Activated CD8-positive, alpha-beta memory T cell treated with anti-CD3 and anti-CD28 coated beads, Interleukin-2, amount 50 U/mL, for 1 hour (primary cell): ENCODE results near the gene SEPTIN6.

Experiments
- DNase-seq: peaks from one replicate; pipeline ENCODE4 v3.0.0-alpha.2; 2020; ENCODE audit errors: extremely low read depth

SEPTIN6 gene

DNA sequence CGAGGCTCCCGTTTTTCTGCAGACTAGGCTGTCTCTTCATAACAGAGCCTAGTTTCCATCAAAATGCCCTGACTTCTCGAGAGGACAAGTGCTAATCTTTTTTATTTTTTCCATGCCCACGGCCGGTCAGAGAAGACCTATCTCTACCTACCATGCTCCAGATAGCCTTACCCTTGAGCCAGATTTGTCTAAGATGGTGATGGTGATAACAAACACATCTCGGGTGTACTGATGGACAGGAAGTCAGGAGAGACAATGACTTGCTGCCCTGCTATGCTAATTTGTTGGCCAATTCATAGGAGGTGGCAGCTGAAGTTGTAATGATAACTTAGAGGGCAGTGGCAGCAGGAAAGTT is 44.6 kb downstream of the SEPTIN6 start:
- DNase-seq, result no peak

DNA sequence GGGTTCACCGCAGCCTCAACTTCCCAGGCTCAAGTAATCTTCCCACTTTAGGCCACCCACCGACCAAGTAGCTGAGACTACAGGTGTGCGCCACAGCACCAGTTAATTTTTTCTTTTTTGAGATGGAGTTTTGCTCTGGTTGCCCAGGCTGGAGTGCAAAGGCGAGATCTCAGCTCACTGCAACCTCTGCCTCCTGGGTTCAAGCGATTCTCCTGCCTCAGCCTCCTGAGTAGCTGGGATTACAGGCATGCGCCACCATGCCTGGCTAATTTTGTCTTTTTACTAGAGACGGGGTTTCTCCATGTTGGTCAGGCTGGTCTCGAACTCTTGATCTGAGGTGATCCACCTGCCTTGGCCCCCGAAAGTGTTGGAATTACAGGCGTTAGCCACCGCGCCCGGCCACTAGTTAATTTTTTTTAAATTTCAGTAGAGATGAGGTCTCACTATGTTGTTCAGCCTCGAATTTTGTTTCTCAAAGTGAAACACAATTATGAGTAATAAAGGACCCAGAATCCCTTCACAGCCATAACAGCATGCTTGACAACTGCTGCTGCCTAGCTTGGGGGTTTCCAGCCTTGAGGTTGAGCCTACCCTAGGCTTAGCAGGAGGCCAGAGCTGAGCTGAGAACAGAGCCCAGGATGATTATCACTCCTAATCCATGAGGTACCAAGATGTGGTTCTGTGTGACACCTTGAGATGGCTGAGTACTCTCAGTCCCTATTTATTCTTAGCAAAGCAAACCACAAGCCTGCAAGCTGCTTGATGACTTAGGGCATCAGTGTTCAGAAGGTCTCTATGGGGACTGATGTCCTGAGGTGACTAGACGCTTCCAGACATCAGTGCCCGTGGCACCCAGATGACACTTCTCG is 45.2 kb downstream of the SEPTIN6 start:
- peak; percentile 29 for DNase-seq

DNA sequence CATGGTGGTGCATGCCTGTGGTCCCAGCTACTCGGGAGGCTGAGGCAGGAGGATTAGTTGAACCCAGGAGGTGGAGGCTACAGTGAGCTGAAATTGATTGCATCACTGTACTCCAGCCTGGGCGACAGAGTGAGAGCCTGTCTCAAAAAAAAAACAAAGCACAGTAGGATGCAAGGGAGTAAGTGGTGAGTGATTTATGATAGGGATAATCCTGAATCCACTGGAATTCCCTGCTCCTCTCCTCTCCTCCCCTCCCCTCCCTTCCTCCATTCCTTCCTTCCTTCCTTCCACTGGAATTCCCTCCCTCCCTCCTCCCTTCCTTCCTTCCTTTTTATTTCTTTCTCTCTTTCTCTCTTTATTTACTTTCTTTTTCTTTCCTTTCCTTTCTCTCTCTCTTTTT is 45.9 kb downstream of the SEPTIN6 start:
- DNase-seq, result no peak

DNA sequence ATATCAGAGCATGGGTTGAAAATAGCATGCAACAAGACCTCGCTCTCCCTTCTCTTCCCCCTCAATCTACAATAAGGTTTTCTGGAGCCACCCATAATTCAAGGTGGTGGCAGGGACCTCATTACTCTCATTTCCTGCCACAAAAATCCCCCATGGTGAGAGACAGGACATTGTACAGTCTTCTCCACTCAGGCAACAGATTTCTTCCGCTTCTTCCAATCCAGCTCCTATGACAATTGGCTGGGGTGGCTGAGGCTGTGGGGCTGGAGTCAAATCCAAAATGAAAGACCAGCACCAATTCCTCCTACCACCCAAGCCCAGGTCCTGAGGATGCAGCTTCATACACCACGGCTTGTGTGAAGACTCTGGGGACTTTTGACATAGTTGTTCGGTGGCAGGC is 46.5 kb downstream of the SEPTIN6 start:
- DNase-seq, result no peak

DNA sequence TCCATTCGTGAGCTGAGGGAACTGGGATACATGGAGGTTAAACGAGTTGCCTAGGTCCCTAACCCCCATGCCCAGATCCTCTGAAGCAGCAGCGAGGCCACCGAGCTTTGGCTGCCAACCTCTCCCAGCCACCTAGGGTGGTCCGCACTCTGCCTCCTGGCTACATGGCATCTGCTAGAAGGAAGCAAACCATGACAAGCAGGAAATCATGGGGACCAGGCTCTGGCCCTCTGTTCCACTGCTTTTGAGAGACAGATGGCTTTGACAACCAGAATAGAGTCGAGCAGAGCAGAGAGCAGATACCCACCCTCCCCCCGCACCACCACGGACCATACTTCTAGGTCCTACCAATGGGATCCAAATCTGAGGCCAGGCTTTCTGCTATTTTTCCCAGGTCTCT is 49.3 kb downstream of the SEPTIN6 start:
- DNase-seq, result no peak
